Keratinocyte (primary cell): ENCODE results near the gene TUBA3D.
"Not testable (repeated sequence)": the region's sequence is repeated elsewhere in the genome, so short reads cannot be mapped to it uniquely, and the experiment has no call there.

ENCODE experiments used
- EZH2 ChIP-seq: IDR thresholded peaks from one replicate; pipeline ENCODE4 v1.6.1; 2012; ENCODE audit warnings: inconsistent platforms, mild to moderate bottlenecking, low read length, moderate library complexity
- TF ChIP-seq, protein P1 (sequence below), 3 experiments: IDR thresholded peaks in 1 of 3; conservative IDR thresholded peaks in 1 of 3; optimal IDR thresholded peaks in 1 of 3; 2 replicates in 2 of 3; 3 replicates in 1 of 3; pipeline versions ENCODE3 to v1.5.1; 2011; ENCODE audit warnings: low read length in 3 of 3, mild to moderate bottlenecking in 3 of 3, moderate library complexity in 2 of 3, control low read depth in 1 of 3, inconsistent platforms in 1 of 3; ENCODE audit not compliant: insufficient read depth in 2 of 3; ENCODE audit errors: extremely low read depth in 1 of 3

DNA sequence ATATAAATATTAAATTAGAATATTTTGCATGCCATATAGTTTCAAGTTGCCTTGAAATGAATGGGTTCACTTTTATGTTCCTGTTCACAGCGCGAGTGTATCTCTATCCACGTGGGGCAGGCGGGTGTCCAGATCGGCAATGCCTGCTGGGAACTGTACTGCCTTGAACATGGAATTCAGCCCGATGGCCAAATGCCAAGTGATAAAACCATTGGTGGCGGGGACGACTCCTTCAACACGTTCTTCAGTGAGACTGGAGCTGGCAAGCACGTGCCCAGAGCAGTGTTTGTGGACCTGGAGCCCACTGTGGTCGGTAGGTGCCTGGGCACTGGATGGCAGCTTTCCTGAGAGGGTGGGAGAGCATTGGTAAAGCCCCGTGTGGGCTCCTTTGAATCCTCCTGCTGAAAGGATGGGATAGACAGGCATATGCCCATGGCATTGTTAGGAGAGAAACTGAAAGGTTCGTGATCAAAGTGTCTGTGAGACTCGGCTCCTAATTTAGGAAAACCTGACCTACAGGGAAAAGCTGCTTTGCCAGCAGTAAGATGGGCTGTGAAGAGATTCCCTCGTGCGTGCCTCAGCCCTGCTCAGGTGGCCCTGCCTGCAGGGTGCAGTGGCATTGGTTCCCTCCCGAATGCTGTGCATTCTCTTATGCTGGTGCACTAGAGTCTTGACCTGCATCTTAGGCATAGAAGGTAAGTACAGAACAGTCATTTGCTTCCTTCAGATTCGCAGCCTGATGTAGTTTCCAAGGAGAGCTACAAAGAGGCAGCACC, 2.3 kb downstream of the TUBA3D start:
- TF ChIP-seq, protein P1, sequence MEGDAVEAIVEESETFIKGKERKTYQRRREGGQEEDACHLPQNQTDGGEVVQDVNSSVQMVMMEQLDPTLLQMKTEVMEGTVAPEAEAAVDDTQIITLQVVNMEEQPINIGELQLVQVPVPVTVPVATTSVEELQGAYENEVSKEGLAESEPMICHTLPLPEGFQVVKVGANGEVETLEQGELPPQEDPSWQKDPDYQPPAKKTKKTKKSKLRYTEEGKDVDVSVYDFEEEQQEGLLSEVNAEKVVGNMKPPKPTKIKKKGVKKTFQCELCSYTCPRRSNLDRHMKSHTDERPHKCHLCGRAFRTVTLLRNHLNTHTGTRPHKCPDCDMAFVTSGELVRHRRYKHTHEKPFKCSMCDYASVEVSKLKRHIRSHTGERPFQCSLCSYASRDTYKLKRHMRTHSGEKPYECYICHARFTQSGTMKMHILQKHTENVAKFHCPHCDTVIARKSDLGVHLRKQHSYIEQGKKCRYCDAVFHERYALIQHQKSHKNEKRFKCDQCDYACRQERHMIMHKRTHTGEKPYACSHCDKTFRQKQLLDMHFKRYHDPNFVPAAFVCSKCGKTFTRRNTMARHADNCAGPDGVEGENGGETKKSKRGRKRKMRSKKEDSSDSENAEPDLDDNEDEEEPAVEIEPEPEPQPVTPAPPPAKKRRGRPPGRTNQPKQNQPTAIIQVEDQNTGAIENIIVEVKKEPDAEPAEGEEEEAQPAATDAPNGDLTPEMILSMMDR (optimal IDR thresholded peaks at IDR 0.05 in 1 of 3, IDR thresholded peaks at IDR 0.05 in 1 of 3, conservative IDR thresholded peaks at IDR 0.05 in 1 of 3; ENCODE audit: extremely low read depth in 1 of 3, insufficient read depth in 2 of 3, low read length in 3 of 3) = not testable (repeated sequence)
- TF ChIP-seq EZH2 = not testable (repeated sequence)
